OCI-LY7 (cell line): ENCODE data around the gene ZBTB44. TPM values are rescaled to one million over a fixed set of nuclear protein-coding genes. Genes with fewer than 3 reads are reported as not detected.
"Not testable (repeated sequence)": the region's sequence is repeated elsewhere in the genome, so short reads cannot be mapped to it uniquely, and the experiment has no call there.

Experiments used
- BruUV-seq: library from RNA; stranded (reverse); fragments of 400-500 nt; replicated peaks from 2 replicates; lab custom pipeline; 2021; lab: Mats Ljungman, UMichigan
- CTCF ChIA-PET: fragments of 300-600 bp; sonication (Branson Sonifier 250); formaldehyde crosslinking; loops from one replicate; lab custom pipeline; 2022; ENCODE audit warnings: antibody characterized with exemption; ENCODE audit not compliant: unreplicated experiment; lab: Charles Lee
- POLR2A ChIA-PET: fragments of 300-600 bp; sonication (Branson Sonifier 250); formaldehyde crosslinking; loops from one replicate; lab custom pipeline; 2022; ENCODE audit warnings: antibody characterized with exemption; lab: Charles Lee
- DNase-seq: peaks from one replicate; pipeline ENCODE4 v3.0.0-alpha.2; 2015; ENCODE audit warnings: low spot score
- H2AFZ ChIP-seq: fragments of 200-600 bp; sonication (generic), shearing (Covaris generic); 2 replicates; pipeline ENCODE4 v1.6.1; 2014; ENCODE audit warnings: mild to moderate bottlenecking, antibody characterized with exemption, low read length, moderate library complexity
- H3K27ac ChIP-seq: fragments of 200-600 bp; sonication (generic); 2 replicates; pipeline ENCODE4 v1.5.1; 2014; ENCODE audit warnings: mixed run types, low read depth, mild to moderate bottlenecking, moderate library complexity, low read length, inconsistent platforms; ENCODE audit not compliant: poor library complexity, severe bottlenecking
- H3K36me3 ChIP-seq: fragments of 200-600 bp; sonication (generic); 2 replicates; pipeline ENCODE4 v1.6.1; 2014; ENCODE audit warnings: mild to moderate bottlenecking, antibody characterized with exemption, low read length, moderate library complexity, mixed read lengths; ENCODE audit not compliant: insufficient read depth
- H3K4me1 ChIP-seq: fragments of 200-600 bp; sonication (generic); 2 replicates; pipeline ENCODE4 v1.5.1; 2014; ENCODE audit warnings: mild to moderate bottlenecking, low read length; ENCODE audit not compliant: insufficient read depth, poor library complexity, severe bottlenecking
- H3K4me2 ChIP-seq: fragments of 200-600 bp; sonication (generic); 2 replicates; pipeline ENCODE4 v1.6.1; 2014; ENCODE audit warnings: mild to moderate bottlenecking, low read length
- H3K4me3 ChIP-seq: fragments of 200-600 bp; sonication (generic); 2 replicates; pipeline ENCODE4 v1.5.1; 2014; ENCODE audit warnings: mild to moderate bottlenecking, low read depth, low read length; ENCODE audit not compliant: poor library complexity, severe bottlenecking
- H3K79me2 ChIP-seq: fragments of 200-600 bp; sonication (generic); 2 replicates; pipeline ENCODE4 v1.6.1; 2016; ENCODE audit warnings: low read depth, mild to moderate bottlenecking, low read length, moderate library complexity, mixed read lengths; ENCODE audit not compliant: insufficient read depth
- H3K9me2 ChIP-seq: fragments of 200-600 bp; sonication (generic); 2 replicates; pipeline ENCODE4 v1.6.1; 2016; ENCODE audit warnings: mild to moderate bottlenecking, low read length, mixed read lengths; ENCODE audit not compliant: insufficient read depth
- H3K9me3 ChIP-seq: fragments of 200-600 bp; sonication (generic); 2 replicates; pipeline ENCODE4 v1.6.1; 2014; ENCODE audit warnings: mild to moderate bottlenecking, mixed run types, low read length, mixed read lengths
- H4K20me1 ChIP-seq: fragments of 200-600 bp; sonication (generic); 2 replicates; pipeline ENCODE4 v1.6.1; 2014; ENCODE audit warnings: mild to moderate bottlenecking, antibody characterized with exemption, low read length, moderate library complexity, mixed read lengths; ENCODE audit not compliant: insufficient read depth
- CTCF ChIP-seq: fragments of 200-600 bp; sonication (generic); conservative IDR thresholded peaks from 2 replicates; pipeline ENCODE4 v1.5.1; 2014; ENCODE audit warnings: mild to moderate bottlenecking, antibody characterized with exemption, low read length, moderate library complexity, mixed read lengths
- EZH2phosphoT487 ChIP-seq: fragments of 200-600 bp; sonication (generic); IDR thresholded peaks from 2 replicates; pipeline ENCODE4 v1.6.1; 2018; ENCODE audit warnings: low read depth, borderline replicate concordance, mild to moderate bottlenecking, mixed run types, antibody characterized with exemption, low read length, moderate library complexity, mixed read lengths
- intact Hi-C: fragments of 100-400 bp; cut with micrococcal nuclease; formaldehyde crosslinking; loops from one replicate; pipeline ENCODE4 v1.10.0; 2022; ENCODE audit not compliant: unreplicated experiment
- total RNA-seq, 2 experiments: library from RNA; depleted of rRNA in 1 of 2; stranded (reverse); fragments of >200 nt in 1 of 2; shearing (Covaris generic) in 1 of 2; gene quantifications; 2 replicates each; pipeline ENCODE4 v1.2.3, GENCODE V29; 2014 to 2022

Gene ZBTB44
- total RNA-seq, 2 experiments from 2014 or later, result 57.4 to 60.2 TPM

DNA sequence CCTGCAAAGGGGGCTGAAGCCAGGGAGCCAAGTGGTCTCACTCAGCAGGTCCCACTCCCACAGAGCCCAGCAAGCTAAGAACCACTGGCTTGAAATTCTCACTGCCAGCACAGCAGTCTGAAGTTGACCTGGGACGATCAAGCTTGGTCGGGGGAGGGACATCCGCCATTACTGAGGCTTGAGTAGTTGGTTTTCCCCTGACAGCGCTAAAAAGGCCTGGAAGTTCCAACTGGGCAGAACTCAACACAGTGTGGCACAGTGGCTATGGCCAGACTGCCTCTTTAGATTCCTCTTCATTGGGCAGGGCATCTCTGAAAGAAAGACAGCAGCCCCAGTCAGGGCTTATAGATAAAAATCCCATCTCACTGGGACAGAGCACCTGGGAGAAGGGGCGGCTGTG is 64.8 kb downstream of the ZBTB44 start:
- not testable (repeated sequence) for H3K9me3 ChIP-seq

DNA sequence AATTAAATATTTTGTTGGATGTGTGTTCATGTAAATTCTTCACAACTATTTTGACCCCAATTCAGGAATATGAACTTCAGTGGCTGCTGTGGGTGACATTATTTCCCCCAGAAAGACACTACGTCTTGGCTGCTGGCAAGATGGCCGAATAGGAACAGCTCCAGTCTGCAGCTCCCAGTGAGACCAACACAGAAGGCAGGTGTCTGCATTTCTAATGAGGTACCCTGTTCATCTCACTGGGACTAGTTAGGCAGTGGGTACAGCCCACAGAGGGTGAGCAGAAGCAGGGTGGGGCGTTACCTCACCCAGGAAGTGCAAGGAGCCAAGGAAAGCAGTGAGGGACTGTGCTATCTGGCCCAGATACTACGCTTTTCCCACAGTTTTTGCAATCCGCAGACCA is 65.3 kb downstream of the ZBTB44 start:
- no peak overlapping the region for H3K4me3 ChIP-seq
- no peaks in the 10 kb centered on the region for H3K4me1 ChIP-seq
- intact Hi-C loops, result no loop called here
- no peak overlapping the region for H3K4me2 ChIP-seq
- DNase-seq, result no peak
- H4K20me1 ChIP-seq, result no peaks in the 10 kb centered on the region
- BruUV-seq, result no TSS peak
- no peak overlapping the region for H3K27ac ChIP-seq
- CTCF ChIA-PET, result no interaction called here
- POLR2A ChIA-PET, result interaction anchor here (0.6 kb wide), 2 partner anchors 13 to 132 kb away, joined by 3 read pairs; no protein-coding TSS in a partner anchor
- TF ChIP-seq EZH2phosphoT487, result no peak
- TF ChIP-seq CTCF, result no peak
- no peak overlapping the region for H2AFZ ChIP-seq
- peaks cover 45% of the 10 kb centered on the region for H3K79me2 ChIP-seq
- no peaks in the 10 kb centered on the region for H3K9me3 ChIP-seq
- peaks cover 35% of the 10 kb centered on the region for H3K36me3 ChIP-seq
- no peaks in the 10 kb centered on the region for H3K9me2 ChIP-seq

More for the DNA sequence above, 64.8 kb downstream of the ZBTB44 start:
- BruUV-seq, H3K4me3 ChIP-seq, H3K4me2 ChIP-seq, H3K9me2 ChIP-seq, H2AFZ ChIP-seq, DNase-seq, intact Hi-C loops, H4K20me1 ChIP-seq, CTCF ChIA-PET, H3K27ac ChIP-seq, H3K4me1 ChIP-seq: not testable (repeated sequence)
- Histone ChIP-seq H3K36me3 (peaks cover 35% of the 10 kb centered on the region), H3K79me2 (peaks cover 45% of the 10 kb centered on the region)
- POLR2A ChIA-PET, result interaction anchor here (0.6 kb wide), 1 partner anchor 14 kb away, joined by 3 read pairs; no protein-coding TSS in a partner anchor

GRCh38 chr11:130247319-130247718 is 67.4 kb downstream of the ZBTB44 start:
- Histone ChIP-seq H3K27ac (no peak overlapping the region), H3K9me2 (no peaks in the 10 kb centered on the region), H3K4me3 (no peak overlapping the region), H3K79me2 (peaks cover 42% of the 10 kb centered on the region), H3K4me2 (no peak overlapping the region), H4K20me1 (no peaks in the 10 kb centered on the region), H2AFZ (no peak overlapping the region), H3K4me1 (no peaks in the 10 kb centered on the region), H3K9me3 (no peaks in the 10 kb centered on the region), H3K36me3 (peaks cover 42% of the 10 kb centered on the region)
- intact Hi-C loops, result no loop called here
- CTCF ChIA-PET, result no interaction called here
- DNase-seq, result no peak
- POLR2A ChIA-PET, result no interaction called here
- BruUV-seq, result no TSS peak
- no peak for TF ChIP-seq EZH2phosphoT487

DNA sequence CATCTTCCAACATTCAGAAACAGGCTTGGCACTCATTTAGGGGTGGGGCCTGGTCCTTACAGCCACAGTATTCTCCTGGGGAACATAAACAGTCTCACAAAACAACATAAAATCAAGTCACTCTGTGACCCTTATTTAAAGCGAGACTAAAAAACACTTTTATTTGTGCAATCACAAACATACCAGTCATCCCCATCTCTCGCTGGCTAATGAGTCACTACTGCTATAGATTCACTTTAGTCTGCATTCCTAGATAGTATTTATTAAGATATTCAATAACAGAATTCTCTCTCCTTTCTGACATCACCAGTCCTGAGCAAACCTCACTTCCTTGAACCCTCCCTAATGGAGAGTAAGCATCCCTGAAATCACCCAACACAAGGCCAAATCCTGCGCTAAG is 68.0 kb downstream of the ZBTB44 start:
- no TSS peak for BruUV-seq

More for the DNA sequence above, 68.0 kb downstream of the ZBTB44 start:
- intact Hi-C loops, result no loop called here
- ChIA-PET POLR2A (interaction anchor here (0.5 kb wide), 1 partner anchor 207 kb away, joined by 5 read pairs; no protein-coding TSS in a partner anchor), CTCF (no interaction called here)
- H3K9me2 ChIP-seq, result no peaks in the 10 kb centered on the region
- no peak for DNase-seq
- no peaks in the 10 kb centered on the region for H3K4me1 ChIP-seq
- H3K9me3 ChIP-seq, result no peaks in the 10 kb centered on the region
- peaks cover 36% of the 10 kb centered on the region for H3K79me2 ChIP-seq
- no peak overlapping the region for H2AFZ ChIP-seq
- no peak for TF ChIP-seq CTCF
- TF ChIP-seq EZH2phosphoT487, result no peak
- no peak overlapping the region for H3K4me3 ChIP-seq
- peaks cover 39% of the 10 kb centered on the region for H3K36me3 ChIP-seq
- H3K27ac ChIP-seq, result no peak overlapping the region
- no peaks in the 10 kb centered on the region for H4K20me1 ChIP-seq
- H3K4me2 ChIP-seq, result no peak overlapping the region
